Trophoblast cell (in vitro differentiated cells and primary cell): Measurements from ENCODE around the gene NR4A1.

ENCODE experiments used
- DNase-seq, 2 donors: peaks; one replicate each; pipeline ENCODE4 v3.0.0-alpha.2; 2016
- H2AFZ ChIP-seq: 2 replicates; pipeline ENCODE4 v1.6.1; 2013; ENCODE audit warnings: low read length, moderate library complexity, mild to moderate bottlenecking; ENCODE audit not compliant: insufficient read depth, poor library complexity
- H2AK5ac ChIP-seq: 2 replicates; pipeline ENCODE4 v1.6.1; 2013; ENCODE audit warnings: mild to moderate bottlenecking, low read length
- H2BK120ac ChIP-seq: 2 replicates; pipeline ENCODE4 v1.6.1; 2013; ENCODE audit warnings: low read length, mild to moderate bottlenecking, moderate library complexity; ENCODE audit not compliant: insufficient read depth, poor library complexity
- H2BK12ac ChIP-seq: 2 replicates; pipeline ENCODE4 v1.6.1; 2013; ENCODE audit warnings: mild to moderate bottlenecking, low read length, moderate library complexity
- H2BK5ac ChIP-seq: 2 replicates; pipeline ENCODE4 v1.6.1; 2013; ENCODE audit warnings: low read length, low read depth, moderate library complexity, mild to moderate bottlenecking; ENCODE audit not compliant: poor library complexity
- H3K14ac ChIP-seq: 2 replicates; pipeline ENCODE4 v1.6.1; 2013; ENCODE audit warnings: mild to moderate bottlenecking, low read length
- H3K18ac ChIP-seq: 2 replicates; pipeline ENCODE4 v1.6.1; 2013; ENCODE audit warnings: mild to moderate bottlenecking, low read length
- H3K23ac ChIP-seq: 2 replicates; pipeline ENCODE4 v1.6.1; 2013; ENCODE audit warnings: low read length
- H3K27ac ChIP-seq: 2 replicates; pipeline ENCODE4 v1.5.1; 2013; ENCODE audit warnings: low read depth, mild to moderate bottlenecking, inconsistent platforms, low read length, moderate library complexity
- H3K27me3 ChIP-seq: 2 replicates; pipeline ENCODE4 v1.6.1; 2013; ENCODE audit warnings: inconsistent platforms, mild to moderate bottlenecking, low read length, moderate library complexity; ENCODE audit not compliant: insufficient read depth
- H3K36me3 ChIP-seq, 2 experiments: 1 replicate in 1 of 2; 2 replicates in 1 of 2; pipeline ENCODE4 v1.6.1; 2013; ENCODE audit warnings: low read length in 2 of 2, mild to moderate bottlenecking in 2 of 2, moderate library complexity in 1 of 2; ENCODE audit not compliant: insufficient read depth in 2 of 2, control insufficient read depth in 1 of 2
- H3K4ac ChIP-seq: 2 replicates; pipeline ENCODE4 v1.6.1; 2013; ENCODE audit warnings: low read depth, mild to moderate bottlenecking, low read length, moderate library complexity
- H3K4me1 ChIP-seq, 2 experiments: 1 replicate in 1 of 2; 2 replicates in 1 of 2; pipeline ENCODE4 v1.6.1; 2013; ENCODE audit warnings: low read length in 2 of 2, mild to moderate bottlenecking in 2 of 2, moderate library complexity in 1 of 2; ENCODE audit not compliant: insufficient read depth in 2 of 2, control insufficient read depth in 1 of 2
- H3K4me2 ChIP-seq: 2 replicates; pipeline ENCODE4 v1.6.1; 2013; ENCODE audit warnings: inconsistent platforms, mild to moderate bottlenecking, low read length, moderate library complexity
- H3K4me3 ChIP-seq: 2 replicates; pipeline ENCODE4 v1.5.1; 2013; ENCODE audit warnings: mild to moderate bottlenecking, low read depth, low read length, inconsistent platforms
- H3K79me1 ChIP-seq: one replicate; pipeline ENCODE4 v1.6.1; 2013; ENCODE audit warnings: low read length
- H3K79me2 ChIP-seq: 2 replicates; pipeline ENCODE4 v1.6.1; 2013; ENCODE audit warnings: low read length, mild to moderate bottlenecking; ENCODE audit not compliant: control insufficient read depth, insufficient read depth, poor library complexity
- H3K9ac ChIP-seq: 2 replicates; pipeline ENCODE4 v1.6.1; 2013; ENCODE audit warnings: mild to moderate bottlenecking, low read length
- H3K9me3 ChIP-seq: 2 replicates; pipeline ENCODE4 v1.6.1; 2013; ENCODE audit warnings: low read depth, mild to moderate bottlenecking, control low read depth, inconsistent platforms, low read length; ENCODE audit not compliant: insufficient read depth
- H4K12ac ChIP-seq: 2 replicates; pipeline ENCODE4 v1.6.1; 2013; ENCODE audit warnings: low read depth, mild to moderate bottlenecking, low read length, moderate library complexity
- H4K8ac ChIP-seq: 2 replicates; pipeline ENCODE4 v1.6.1; 2013; ENCODE audit warnings: low read depth, mild to moderate bottlenecking, low read length, moderate library complexity
- H4K91ac ChIP-seq: one replicate; pipeline ENCODE4 v1.6.1; 2013; ENCODE audit warnings: low read depth, mild to moderate bottlenecking, low read length, moderate library complexity
- WGBS: extraction: QIAGEN DNeasy Blood & Tissue Kit; methylation state at CpG from one replicate; pipeline ENCODE4 v1.1.7; 2013; ENCODE audit warnings: missing lambda C conversion rate; ENCODE audit not compliant: insufficient read length, insufficient coverage; ENCODE audit errors: extremely low coverage; 5-methylcytosine and 5-hydroxymethylcytosine counted together

NR4A1 gene

GRCh38 chr12:52090291-52090690 lies 39.0 kb downstream of the NR4A1 start:
- Histone ChIP-seq H3K14ac (no peak overlapping the region), H3K9ac (no peak overlapping the region), H3K18ac (no peak overlapping the region), H3K4me2 (no peak overlapping the region), H2BK5ac (no peak overlapping the region), H2BK120ac (no peak overlapping the region), H3K4me1 (no peaks in the 10 kb centered on the region), H3K23ac (no peak overlapping the region), H2AK5ac (no peak overlapping the region), H3K9me3 (peaks cover 2% of the 10 kb centered on the region), H4K12ac (no peak overlapping the region), H3K27ac (no peak overlapping the region), H3K4me3 (no peak overlapping the region), H4K91ac (no peak overlapping the region), H3K4ac (no peak overlapping the region), H4K8ac (no peak overlapping the region), H3K27me3 (no peaks in the 10 kb centered on the region), H3K36me3 (no peaks in the 10 kb centered on the region), H2BK12ac (no peak overlapping the region), H3K79me1 (no peaks in the 10 kb centered on the region), H3K79me2 (no peaks in the 10 kb centered on the region), H2AFZ (no peak overlapping the region)
- no CpG with 5 or more reads among the region's 10 CpGs for WGBS
- no peak for DNase-seq

GRCh38 chr12:52091061-52091460 lies 39.8 kb downstream of the NR4A1 start:
- no peak overlapping the region for H3K4me3 ChIP-seq
- WGBS, result no CpG with 5 or more reads among the region's 3 CpGs
- H2BK120ac ChIP-seq, result no peak overlapping the region

GRCh38 chr12:52091869-52092268 lies 40.6 kb downstream of the NR4A1 start:
- Histone ChIP-seq H4K8ac (no peak overlapping the region), H4K91ac (no peak overlapping the region), H3K4me3 (no peak overlapping the region), H2BK5ac (no peak overlapping the region), H3K36me3 (no peaks in the 10 kb centered on the region), H3K27me3 (no peaks in the 10 kb centered on the region), H3K4me2 (no peak overlapping the region), H2BK120ac (no peak overlapping the region), H2AK5ac (no peak overlapping the region), H3K79me1 (no peaks in the 10 kb centered on the region), H3K4me1 (no peaks in the 10 kb centered on the region), H3K9ac (no peak overlapping the region), H3K4ac (no peak overlapping the region), H3K79me2 (no peaks in the 10 kb centered on the region), H2BK12ac (no peak overlapping the region), H4K12ac (no peak overlapping the region), H3K14ac (no peak overlapping the region), H3K23ac (no peak overlapping the region), H2AFZ (no peak overlapping the region), H3K18ac (no peak overlapping the region), H3K9me3 (peaks cover 2% of the 10 kb centered on the region), H3K27ac (no peak overlapping the region)
- DNase-seq, result peak; percentile 63 to 86
- no CpG with 5 or more reads among the region's 8 CpGs for WGBS

More at GRCh38 chr12:52091061-52091460, 39.8 kb downstream of the NR4A1 start:
- Histone ChIP-seq H4K12ac (no peak overlapping the region), H3K36me3 (no peaks in the 10 kb centered on the region), H4K91ac (no peak overlapping the region), H2BK12ac (no peak overlapping the region), H3K23ac (no peak overlapping the region), H2AK5ac (no peak overlapping the region), H2AFZ (no peak overlapping the region), H3K9ac (no peak overlapping the region), H2BK5ac (no peak overlapping the region), H3K79me1 (no peaks in the 10 kb centered on the region), H3K9me3 (peaks cover 2% of the 10 kb centered on the region), H3K27ac (no peak overlapping the region), H3K18ac (no peak overlapping the region), H3K4me2 (no peak overlapping the region), H3K4me1 (no peaks in the 10 kb centered on the region), H3K4ac (no peak overlapping the region), H3K27me3 (no peaks in the 10 kb centered on the region), H4K8ac (no peak overlapping the region), H3K79me2 (no peaks in the 10 kb centered on the region), H3K14ac (no peak overlapping the region)
- DNase-seq, result no peak

- Histone ChIP-seq H3K79me2 (no peaks in the 10 kb centered on the region), H2BK5ac (no peak overlapping the region), H2AFZ (no peak overlapping the region)
Observed at GRCh38 chr12:52093346-52093745, 42.1 kb downstream of the NR4A1 start.

More at GRCh38 chr12:52093346-52093745, 42.1 kb downstream of the NR4A1 start:
- no peak overlapping the region for H3K9ac ChIP-seq
- no peak overlapping the region for H3K4ac ChIP-seq
- H3K4me2 ChIP-seq, result no peak overlapping the region
- DNase-seq, result no peak
- H4K91ac ChIP-seq, result no peak overlapping the region
- no peak overlapping the region for H3K14ac ChIP-seq
- H3K18ac ChIP-seq, result no peak overlapping the region
- H3K9me3 ChIP-seq, result peaks cover 2% of the 10 kb centered on the region
- H3K36me3 ChIP-seq, result no peaks in the 10 kb centered on the region
- H4K12ac ChIP-seq, result no peak overlapping the region
- H3K4me3 ChIP-seq, result no peak overlapping the region
- H3K79me1 ChIP-seq, result no peaks in the 10 kb centered on the region
- H3K27me3 ChIP-seq, result no peaks in the 10 kb centered on the region
- no peak overlapping the region for H2AK5ac ChIP-seq
- no peaks in the 10 kb centered on the region for H3K4me1 ChIP-seq
- H2BK12ac ChIP-seq, result no peak overlapping the region
- no peak overlapping the region for H3K27ac ChIP-seq
- H3K23ac ChIP-seq, result no peak overlapping the region
- WGBS, result no CpG with 5 or more reads among the region's 7 CpGs
- H2BK120ac ChIP-seq, result no peak overlapping the region
- H4K8ac ChIP-seq, result no peak overlapping the region
